ENCODE results near the gene NR2C2. TPM values are rescaled to one million over a fixed set of nuclear protein-coding genes. Genes with fewer than 3 reads are reported as not detected.

The NR2C2 gene
- total and polyA plus RNA-seq, 11 donors = 6.2 to 38.5 (median 28.3) TPM

DNA sequence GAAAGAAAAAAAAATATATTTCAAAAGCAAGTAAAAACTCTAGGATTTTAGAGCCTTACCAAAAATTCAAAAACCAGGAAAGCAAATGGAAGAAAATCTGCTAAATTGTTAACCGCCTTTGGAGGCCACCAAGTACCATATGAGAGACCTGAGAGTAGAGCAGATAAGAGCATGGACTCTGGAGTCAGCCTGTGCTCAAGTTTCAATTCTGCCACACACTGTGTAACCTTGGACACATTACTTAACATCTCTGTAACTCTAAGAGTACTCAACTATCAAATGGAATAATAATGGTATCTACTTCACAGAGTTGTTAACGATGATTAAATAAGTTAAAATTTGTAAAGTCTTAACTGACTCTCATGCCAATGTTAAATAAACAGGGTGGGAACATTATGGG lies 138.9 kb downstream of the NR2C2 start:
- H3K4me1 ChIP-seq = peaks cover 0 to 4% (median 0%) of the 10 kb centered on the region in 12 donors
- intact Hi-C loops (cut with DNase I) = no loop called here
- TF ChIP-seq POLR2A (IDR thresholded peaks at IDR 0.05) (no peak), CTCF (IDR thresholded peaks at IDR 0.05) (no peak)
- WGBS, 4 donors = 90 to 98% (median 97%) methylated on average over 2 of the region's 2 CpGs
- H3K4me3 ChIP-seq = no peak overlapping the region
- DNase-seq = no peak
- no peak for ATAC-seq
- peaks cover 2 to 100% (median 96%) of the 10 kb centered on the region in 9 donors for H3K36me3 ChIP-seq
- no peak overlapping the region for H3K27ac ChIP-seq
- no peaks in the 10 kb centered on the region for H3K9me3 ChIP-seq
- no peaks in the 10 kb centered on the region for H3K27me3 ChIP-seq

- WGBS, 4 donors = 85 to 94% (median 92%) methylated on average over 2 of the region's 2 CpGs
- Histone ChIP-seq H3K27ac (no peak overlapping the region), H3K4me3 (no peak overlapping the region), H3K36me3 (peaks cover 2 to 100% (median 96%) of the 10 kb centered on the region in 9 donors), H3K9me3 (no peaks in the 10 kb centered on the region), H3K27me3 (no peaks in the 10 kb centered on the region), H3K4me1 (peaks cover 0 to 4% (median 0%) of the 10 kb centered on the region in 12 donors)
- intact Hi-C loops (cut with DNase I) = no loop called here
- no peak for ATAC-seq
- DNase-seq = no peak
- TF ChIP-seq POLR2A (IDR thresholded peaks at IDR 0.05) (no peak), CTCF (IDR thresholded peaks at IDR 0.05) (no peak)
These were observed 139.3 kb downstream of the NR2C2 start for GRCh38 chr3:15086699-15087098.

- no peaks in the 10 kb centered on the region for H3K27me3 ChIP-seq
- WGBS, 4 donors = 81 to 100% (median 97%) methylated on average over 1 of the region's 1 CpG
- intact Hi-C loops (cut with DNase I) = no loop called here
- no peak overlapping the region for H3K4me3 ChIP-seq
- H3K27ac ChIP-seq = no peak overlapping the region
- DNase-seq (no peak), ATAC-seq (no peak)
- H3K36me3 ChIP-seq = peaks cover 2 to 100% (median 96%) of the 10 kb centered on the region in 9 donors
- H3K9me3 ChIP-seq = no peaks in the 10 kb centered on the region
- peaks cover 0 to 7% (median 0%) of the 10 kb centered on the region in 12 donors for H3K4me1 ChIP-seq
- no peak for TF ChIP-seq POLR2A (IDR thresholded peaks at IDR 0.05)
- TF ChIP-seq CTCF (IDR thresholded peaks at IDR 0.05) = no peak
These were observed 141.8 kb downstream of the NR2C2 start for GRCh38 chr3:15089201-15089600.

- intact Hi-C loops (cut with DNase I) = loop anchor here in 5 of 10 donors (10.0 kb wide), 2 partner anchors 147 to 437 kb away; partner anchors contain the start of genes CCDC174 (in 4 of the 5) and NR2C2 (in 1 of the 5)
- no peaks in the 10 kb centered on the region for H3K27me3 ChIP-seq
- 82 to 96% (median 86%) methylated on average over 5 of the region's 5 CpGs for WGBS, 4 donors
- no peak overlapping the region for H3K4me3 ChIP-seq
- no peak for ATAC-seq
- no peaks in the 10 kb centered on the region for H3K9me3 ChIP-seq
- peaks cover 0 to 15% (median 0%) of the 10 kb centered on the region in 12 donors for H3K4me1 ChIP-seq
- TF ChIP-seq CTCF (IDR thresholded peaks at IDR 0.05) = no peak
- no peak for TF ChIP-seq POLR2A (IDR thresholded peaks at IDR 0.05)
- peaks cover 2 to 98% (median 95%) of the 10 kb centered on the region in 9 donors for H3K36me3 ChIP-seq
- no peak overlapping the region for H3K27ac ChIP-seq
- DNase-seq = no peak
These were observed 144.2 kb downstream of the NR2C2 start for GRCh38 chr3:15091575-15091974.
